OCI-M2 (cell line): ENCODE measurements around the gene FAM20C.

Source experiments
- DNase-seq: peaks from one replicate; lab custom pipeline; 2025; ENCODE audit not compliant: unreplicated experiment; lab: John Stamatoyannopoulos, UW

The FAM20C gene

DNA sequence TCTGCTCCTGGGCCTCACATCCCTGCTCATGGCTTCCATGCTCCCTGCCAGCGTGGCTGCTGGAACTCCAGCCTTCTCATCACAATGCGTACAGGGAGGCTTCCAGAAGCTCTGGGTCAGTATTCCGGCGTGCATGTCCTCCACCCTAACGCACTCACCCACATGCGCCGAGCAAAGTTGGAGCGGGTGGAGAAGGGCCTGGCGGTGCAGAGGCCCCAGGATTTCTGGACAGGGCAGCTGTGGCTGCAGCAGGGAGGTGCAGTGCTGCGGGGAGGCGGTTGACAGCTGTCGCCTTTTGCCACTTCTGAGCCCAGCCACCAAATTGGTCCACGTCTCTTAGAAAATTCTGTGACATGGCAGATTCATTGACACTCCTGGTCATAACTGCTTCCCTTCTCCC lies 33.6 kb upstream of the FAM20C start:
- no peak for DNase-seq

DNA sequence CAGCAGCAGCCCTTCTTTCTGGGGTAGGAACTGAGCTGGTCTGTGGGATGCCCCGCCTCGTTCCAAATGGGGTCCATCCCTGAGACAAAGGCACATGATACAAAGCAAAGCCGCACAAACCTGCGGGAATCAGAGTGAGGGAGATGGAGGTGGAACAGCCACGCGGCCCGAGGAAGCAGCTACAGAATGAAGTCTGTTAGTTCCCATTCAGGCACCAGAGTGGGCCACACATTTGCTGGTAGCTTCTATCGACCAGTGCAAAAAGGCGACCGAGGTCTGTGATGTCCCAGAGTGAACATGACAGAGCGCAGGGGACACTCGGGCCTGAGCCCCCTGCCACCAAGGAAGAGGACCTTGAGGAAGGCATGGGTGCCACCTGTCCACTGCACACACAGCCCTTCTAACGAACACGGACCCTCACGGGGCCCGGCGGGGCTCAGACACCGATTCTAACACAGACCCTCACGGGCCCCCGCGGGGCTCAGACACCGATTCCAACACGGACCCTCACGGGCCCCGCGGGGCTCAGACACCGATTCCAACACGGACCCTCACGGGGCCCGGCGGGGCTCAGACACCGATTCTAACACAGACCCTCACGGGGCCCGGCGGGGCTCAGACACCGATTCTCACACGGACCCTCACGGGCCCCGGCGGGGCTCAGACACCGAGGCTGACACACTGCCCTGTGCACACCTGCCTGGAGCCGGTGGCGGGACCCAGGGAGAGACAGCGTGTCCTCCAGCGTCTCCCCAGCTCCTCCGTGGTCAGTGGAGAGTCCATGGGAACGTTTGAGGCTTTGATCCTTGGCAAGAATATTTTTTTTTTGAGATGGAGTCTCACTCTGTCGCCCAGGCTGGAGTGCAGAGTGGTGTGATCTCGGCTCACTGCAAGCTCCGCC lies 32.8 kb upstream of the FAM20C start:
- DNase-seq = no peak

DNA sequence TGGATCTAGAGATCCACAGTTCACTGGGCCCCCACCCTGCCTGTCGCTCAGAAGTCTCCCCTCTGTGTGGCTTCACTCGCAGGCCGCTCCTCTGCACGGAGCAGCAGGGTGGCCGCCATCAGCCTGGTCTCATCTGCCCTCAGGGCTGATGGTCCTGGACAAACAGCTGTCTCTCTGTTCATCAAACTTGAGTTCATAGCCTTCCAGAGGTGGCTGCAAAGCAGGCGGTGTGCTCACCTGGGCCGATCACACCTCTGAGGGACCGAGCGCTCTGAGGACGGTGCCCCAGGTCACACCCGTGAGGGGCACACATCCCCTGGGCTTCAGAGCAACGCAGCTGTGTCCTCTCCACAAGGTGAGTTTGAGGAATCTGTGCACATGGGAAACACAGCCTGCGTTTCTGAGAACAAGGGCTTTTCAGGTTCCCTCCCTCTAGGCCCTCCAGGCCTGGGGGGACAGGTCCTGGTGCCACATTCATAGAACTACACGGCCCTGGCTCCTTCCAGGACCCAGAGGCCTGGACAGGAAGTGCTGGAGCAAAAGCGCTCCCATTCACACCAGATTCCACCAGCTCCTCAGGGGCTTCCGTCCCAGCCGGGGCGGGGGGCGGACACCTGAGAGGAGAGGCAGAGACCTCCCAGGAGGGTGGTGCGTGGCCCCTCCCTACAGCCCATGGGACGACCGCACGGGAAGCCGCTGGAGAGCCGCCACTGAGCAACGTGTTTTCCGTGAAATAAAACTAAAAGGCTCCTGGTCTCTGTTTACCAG lies 31.2 kb upstream of the FAM20C start:
- no peak for DNase-seq

DNA sequence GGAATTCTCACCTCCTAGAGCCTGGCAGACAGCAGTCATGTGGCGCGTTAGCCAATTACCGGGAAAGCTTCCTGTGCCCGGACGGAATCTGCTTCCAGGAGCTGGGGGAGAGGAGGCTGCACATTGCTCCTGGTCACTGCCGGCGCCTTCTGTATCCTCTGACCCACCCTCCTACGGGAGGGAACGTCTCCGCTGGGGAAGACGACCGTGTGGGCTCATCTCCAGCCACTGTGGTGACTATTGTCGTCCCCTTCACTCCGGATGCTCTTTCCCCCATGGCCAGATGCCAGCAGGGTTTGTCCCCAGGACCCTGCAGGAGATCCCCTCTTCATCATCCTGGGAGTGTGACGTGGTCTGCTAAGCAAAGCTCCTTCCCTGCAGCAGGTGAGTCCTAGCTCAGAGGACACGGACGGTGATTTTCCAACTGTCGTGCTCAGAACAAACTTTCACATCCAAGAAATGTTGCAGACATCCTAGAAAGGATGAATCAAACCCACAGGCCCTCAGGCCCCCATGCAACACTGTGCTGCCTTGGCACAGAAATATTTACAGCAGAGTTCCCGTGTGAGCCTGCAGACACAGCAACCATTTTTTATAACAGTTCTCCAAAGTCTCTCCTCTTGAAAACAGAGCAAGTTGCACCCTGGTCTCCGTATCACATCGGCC lies 29.6 kb upstream of the FAM20C start:
- DNase-seq = no peak

DNA sequence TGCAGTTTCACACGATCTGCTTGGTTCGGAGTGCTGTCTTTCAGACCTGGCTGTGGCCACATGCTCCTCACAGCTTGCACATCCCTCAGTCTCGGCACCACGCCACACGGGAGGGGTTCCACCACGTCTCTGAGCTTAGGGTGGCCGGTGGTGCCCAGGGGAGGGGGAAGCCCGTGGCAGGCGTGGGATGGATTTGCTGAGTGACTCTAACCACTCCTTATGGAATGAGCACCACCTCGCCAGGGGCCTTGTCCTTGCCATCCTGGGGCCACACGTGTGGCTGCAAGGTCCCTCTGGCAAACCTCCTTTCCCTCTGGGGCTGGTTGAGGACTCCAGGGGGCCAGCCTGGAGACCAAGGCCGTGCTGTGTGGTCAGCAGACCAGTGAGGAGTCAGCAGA lies 29.1 kb upstream of the FAM20C start:
- DNase-seq = no peak

DNA sequence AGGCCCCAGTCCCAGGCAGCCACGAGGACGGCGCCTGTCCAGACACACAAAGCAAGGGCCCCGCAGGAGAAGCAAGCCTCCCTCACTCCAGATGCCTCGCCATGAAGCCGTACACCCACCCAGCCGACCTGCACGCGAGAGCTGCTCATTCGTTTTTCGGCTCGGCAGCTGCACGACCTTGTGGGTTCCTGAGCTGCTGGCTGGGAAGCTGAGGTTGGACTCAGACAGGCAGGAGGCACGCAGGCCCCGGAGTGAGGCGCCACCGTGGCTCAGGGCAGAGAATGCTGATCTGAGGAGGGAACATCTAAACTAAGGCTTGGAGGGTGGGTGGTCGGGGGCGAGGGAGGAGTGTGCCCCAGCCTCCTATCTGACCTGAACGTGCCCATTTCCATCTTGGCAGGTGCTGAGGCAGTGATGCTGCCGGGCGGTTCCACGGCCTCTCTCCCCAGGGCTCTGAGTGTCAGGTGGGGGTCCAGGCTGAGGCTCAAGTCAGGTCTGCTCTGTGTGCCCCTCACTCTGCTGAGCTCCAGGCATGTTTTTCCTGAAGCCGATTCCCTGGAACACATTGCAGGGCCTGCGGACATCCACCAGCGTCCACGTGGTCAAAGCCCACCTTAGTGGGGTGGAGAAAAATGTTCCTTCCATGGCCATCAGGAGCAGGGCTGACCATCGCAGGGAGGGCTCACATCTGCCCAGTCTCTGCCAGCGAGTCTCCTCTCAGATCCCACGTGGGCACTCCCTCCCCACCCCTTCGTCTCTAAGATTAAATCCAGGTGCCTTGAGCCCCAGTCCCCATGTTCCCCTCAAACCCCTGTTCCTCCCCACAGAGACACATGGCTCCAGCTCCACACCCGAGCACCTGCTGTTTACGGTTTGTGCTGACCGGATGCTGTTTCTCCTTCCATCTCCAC lies 28.1 kb upstream of the FAM20C start:
- DNase-seq = no peak

DNA sequence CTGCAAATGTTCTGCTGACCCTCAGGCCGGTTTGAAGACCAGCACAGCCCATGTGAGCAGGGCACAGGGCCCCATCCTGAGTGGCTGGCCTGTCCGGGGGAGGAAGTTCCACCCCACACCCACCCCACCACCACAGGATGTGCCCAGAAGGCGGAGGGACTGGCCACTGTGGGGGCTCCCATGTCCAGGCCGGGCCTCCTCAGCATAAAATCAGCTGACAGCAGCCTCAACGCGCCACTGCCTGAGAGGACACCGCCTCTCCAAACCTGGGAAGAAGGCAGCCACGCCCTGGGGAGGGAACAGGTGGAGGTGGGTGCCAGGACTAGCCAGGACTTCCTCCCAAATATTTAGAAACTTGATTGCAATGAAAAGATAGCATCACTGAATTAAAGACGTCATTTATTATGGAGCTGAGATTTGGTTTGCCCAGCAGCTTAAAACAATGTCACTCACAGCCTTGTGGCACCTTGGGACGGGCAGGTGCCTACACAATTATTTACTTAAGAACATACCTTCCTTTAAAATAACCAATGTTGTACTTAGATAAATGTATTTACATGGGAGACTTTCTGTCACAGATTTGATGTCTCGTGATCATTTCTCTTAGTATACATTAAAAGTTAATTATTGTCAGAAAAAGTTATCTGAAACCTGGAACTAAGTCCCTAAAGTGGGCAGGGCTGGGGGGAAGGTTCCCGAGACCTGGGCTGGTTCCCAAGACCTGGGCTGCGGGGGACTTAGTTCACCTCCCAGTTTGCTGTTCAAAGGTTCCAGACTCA lies 27.3 kb upstream of the FAM20C start:
- DNase-seq = no peak

DNA sequence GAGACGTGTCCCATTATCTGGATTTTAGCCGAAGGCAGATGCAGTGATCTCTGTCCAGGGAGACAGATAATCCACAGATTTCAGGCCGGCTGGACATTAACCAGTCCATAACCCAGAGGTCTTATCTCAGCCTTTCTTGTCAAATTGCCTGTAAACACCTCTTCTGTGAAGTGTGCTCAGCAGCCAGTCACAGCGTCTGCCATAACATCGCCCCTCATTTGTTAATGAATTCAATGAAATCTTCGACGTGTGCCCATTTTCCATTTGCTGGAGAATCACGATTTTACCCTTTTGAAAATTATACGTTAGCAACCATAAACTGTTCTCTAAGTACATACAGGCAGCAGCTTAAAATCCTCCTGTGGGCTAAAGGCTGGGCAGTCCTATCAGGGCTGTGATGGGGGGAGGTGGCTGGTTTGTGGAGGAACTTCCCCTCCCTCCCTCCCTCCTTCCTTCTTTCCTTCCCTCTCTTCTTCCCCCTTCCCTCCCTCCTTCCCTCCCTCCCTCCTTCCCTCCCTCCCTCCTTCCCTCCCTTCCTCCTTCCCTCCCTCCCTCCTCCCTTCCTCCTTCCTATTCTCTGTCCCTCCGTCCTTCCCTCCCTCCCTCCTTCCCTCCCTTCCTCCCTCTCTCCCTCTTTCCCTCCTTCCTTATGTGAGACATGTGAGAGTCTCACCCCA lies 26.6 kb upstream of the FAM20C start:
- no peak for DNase-seq

DNA sequence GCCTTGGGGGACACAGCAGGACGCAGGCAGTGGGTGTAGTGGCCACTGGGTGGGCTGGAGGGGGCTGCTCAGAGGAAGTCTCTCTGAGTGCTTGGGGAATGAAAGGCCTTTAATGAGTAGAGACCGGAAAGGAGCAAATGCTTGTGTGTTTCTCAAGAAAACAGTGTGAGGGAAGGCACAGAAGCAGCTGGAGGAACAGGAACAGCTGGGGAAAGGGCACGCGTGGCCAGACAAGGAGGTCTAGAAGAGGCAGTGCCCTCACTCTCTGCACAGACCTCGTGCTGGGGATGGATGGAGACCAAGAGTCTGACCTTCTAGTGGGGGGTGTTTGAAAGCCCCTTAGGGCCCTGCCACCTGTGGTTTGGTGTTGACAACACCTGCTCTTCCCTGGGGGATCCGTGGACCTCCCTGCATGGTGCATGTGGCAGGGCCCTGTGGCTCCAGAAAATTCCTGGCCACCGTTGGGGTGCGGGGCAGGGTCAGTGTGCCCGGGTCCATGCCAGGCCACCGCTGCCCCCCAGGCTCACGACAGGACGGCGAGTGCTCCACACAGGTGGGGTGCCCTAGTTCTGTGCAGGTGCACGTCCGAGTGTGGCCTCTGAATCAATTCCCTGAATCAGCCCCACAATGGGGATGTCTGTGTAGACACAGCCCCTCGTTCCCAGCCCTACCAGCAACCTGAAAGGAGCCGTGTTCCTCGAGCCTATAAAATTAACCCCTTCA lies 25.9 kb upstream of the FAM20C start:
- DNase-seq = no peak

DNA sequence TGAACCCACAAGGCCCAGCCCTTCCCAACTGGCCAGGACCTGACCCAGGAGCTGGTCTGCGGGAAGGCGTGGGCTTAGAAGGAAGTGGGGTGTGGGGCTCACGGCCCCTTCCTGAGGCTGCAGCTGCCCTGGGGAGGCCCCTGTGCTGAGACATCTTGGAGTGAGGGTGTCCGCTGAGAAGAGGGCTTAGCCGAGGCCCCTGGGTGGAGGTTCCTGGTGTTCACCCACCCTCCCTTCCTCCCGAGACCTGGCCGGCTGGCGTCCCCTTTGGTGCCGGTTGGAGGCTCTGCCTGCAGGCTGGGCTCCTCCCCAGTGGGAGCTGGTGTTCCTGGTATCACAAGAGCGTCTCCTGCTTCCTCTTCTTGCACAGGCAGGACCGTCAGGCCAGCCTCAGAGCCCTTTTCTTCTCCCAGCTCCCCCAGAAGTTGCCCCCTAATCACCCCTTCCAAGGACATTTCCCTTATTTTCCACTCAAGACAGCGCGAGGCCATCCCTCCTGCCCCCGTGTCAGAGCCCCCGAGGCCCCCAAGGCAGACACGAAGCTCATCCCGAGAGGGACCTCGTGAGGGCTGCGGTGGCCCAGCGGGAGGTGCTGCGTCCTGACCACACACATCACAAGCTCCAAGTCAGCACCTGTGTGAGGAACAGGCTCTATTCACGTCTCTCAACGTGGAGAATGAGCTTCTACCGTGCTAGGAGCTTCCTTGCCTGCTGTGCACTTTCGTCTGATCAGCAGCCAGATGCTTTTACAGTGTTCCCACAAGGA lies 25.1 kb upstream of the FAM20C start:
- no peak for DNase-seq

DNA sequence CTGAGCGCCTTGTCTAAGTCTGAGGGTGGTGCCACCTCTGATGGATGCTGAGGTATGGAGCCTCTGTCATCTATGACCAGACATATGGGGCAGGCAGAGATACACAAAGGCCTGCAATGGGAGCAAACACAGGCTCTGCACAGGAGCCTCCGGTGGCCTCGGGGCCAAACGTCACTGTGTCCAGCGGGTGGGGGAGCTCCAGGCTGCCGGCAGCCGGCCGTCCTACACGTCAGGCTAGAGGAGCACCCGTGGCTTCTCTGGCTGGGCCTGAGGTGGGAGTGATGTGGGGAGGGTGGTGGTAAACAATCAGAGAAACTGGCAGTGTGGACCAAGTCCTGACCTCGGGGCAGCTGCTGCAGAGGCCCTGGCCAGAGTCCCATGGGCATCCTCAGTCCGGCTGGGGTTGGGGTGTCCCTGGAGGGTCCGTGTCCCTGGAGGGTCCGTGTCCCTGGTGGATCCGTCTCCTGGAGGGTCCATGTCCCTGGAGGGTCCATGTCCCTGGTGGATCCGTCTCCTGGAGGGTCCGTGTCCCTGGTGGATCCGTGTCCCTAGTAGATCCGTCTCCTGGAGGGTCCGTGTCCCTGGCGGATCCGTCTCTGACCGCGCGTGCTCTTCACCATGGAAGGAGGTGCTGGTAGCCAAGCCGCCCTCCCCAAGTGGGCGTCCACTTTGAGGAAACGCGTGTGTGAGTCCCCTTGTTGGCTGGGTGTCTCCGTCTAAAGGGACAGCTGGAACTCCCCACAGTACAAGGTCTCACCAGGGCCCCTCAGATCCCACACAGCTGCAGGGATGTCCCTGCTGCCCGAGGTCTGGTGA lies 24.2 kb upstream of the FAM20C start:
- DNase-seq = no peak

DNA sequence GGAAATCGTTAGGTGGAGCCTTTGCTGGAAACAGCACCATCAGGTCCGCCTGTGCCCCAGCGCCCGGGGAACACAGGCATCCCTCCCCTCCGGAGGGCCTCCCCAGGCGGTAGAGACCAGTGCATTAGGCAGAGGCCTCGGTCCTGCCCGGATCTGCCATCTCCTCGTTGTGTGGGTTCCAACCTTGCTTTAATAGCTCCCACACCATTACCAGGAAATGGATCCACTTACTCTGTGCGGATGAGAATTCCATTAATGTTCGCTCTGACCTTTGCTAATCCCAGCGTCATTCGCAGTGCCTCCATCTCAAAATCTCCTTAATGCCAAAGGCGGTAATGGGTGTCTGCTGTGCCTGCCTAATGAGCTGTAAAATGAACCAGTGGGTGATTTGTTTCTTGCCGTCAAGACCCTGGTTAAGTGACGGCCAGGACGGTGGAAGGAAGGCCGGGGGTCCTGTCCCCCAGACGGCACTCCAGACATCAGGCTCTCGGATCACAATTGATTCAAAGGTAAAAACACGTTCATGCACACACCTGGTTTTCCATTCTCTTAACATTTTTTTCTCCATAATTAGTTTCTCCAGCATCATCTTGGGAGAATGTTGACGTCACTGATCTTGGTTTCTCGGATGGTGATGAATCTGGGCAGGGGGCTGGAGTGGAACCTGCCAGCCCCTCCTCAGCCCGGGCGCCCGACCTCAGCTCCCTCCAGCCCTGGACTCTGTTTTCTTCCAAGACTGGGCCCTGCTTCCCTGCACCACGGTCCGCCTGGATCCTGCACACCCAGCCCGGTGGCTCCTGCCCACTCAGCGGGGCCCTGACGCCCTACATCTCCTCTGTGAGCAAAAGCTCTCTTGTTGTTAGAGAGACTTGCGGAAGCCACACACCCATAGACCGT lies 22.8 kb upstream of the FAM20C start:
- DNase-seq = no peak

DNA sequence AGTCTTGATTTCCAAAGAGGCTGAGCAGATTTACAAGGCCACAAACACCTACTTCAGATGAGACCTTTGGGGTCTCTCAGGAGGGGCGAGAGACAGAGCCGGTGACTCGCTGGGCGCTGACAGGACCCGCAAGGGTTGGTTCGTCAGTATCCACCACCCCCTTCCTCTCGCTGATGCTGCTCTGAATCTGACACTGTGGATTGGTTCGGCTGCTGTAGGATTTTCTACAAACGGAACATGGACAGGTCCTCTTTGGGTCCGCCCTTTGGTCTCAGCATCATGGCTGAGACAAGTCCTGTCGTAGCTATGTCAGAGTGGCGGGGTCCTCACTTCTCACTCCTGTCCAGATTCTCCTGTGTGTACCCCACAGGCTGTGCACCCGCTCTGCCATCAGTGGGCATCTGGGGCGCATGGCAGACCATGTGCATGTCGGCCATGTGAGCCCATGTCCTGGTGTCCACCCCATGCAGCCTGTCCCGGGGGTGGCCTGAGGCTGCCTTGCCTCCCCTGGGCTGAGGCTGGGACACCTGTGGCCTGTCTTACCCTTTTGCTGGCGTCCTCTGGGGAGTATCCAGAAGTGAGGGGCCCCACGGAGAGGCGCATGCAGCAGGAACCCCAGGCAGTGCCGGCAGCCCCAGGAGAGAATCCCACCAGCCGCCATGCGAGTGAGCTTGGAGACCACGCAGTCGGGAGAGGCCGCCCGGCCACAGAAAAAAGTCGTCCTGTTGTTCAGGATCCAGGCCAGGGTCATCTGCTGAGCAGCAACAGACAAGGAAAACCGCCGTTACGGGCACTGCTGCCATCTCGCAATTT lies 21.6 kb upstream of the FAM20C start:
- no peak for DNase-seq

DNA sequence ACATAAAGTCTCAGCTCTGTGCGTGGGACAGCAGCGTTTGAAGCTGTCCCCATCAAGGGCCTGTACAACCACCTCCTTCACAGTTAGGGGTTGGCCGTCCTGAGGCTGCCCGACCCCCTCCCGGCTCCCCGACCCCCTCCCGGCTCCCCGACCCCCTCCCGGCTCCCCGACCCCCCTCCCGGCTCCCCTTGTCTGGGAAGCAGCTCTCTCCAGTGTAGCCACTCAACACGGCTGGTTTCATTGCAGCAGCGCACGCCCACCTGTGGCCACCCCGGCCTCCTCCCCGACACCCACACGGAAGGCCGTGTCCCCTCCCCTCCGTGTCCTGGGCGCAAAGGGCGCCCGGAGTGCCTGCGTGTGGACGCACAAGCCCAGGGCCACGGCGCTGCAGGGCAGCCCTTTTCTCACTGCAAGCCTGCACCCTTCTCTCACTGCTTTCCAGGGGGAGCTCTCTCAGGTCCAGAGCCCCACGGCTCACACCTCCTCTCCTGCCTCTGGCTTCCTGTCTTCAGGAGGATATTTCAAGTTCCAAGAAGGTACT lies 20.9 kb upstream of the FAM20C start:
- DNase-seq = no peak

DNA sequence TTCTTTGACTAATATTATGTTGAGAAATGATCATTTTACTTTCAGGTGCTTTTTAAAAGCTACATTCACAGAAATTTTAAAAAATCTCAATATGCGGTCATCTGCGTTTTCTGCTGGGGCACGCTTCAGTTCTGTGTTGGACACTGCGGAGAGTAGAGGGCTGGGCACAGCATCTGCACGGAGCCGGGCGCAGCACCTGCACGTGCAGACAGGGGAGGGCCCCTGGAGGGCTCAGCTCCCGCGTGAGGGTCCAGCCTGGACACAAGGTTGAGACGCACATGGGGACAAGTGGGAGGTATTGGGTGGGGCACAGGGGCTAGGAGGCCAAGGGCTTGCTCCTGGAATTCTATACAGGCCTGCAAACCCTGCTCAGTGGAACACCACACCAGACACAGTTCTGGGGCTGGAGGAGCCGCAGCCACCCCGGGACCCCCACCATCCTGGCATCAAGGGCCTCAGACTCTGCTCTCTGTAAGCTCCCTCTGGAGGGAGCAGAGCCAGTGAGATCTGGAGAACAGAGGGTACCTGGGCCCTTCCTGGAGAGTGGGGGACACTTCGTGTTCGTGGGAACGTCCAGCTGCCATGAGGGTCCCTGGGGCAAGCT lies 20.4 kb upstream of the FAM20C start:
- no peak for DNase-seq
